ENCODE data around the gene S1PR2.

S1PR2 gene

DNA sequence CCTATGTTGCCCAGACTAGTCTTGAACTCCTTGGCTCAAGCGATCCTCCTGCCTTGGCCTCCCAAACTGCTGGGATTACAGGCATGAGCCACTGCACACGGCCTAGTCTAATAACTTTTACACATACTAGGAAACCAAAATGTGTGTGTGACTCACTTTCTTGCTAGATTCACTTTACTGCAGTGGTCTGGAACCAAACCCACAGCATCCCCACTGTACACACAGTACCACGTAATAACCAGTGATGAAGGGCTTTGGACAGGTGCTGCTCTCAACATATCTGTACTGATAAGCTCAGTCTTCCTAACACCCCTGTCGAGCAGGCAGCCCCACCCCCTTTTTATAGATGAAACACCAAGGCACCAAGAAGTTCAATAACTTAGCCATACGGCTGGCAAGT, 41.5 kb downstream of the S1PR2 start:
- TF ChIP-seq, protein P1, sequence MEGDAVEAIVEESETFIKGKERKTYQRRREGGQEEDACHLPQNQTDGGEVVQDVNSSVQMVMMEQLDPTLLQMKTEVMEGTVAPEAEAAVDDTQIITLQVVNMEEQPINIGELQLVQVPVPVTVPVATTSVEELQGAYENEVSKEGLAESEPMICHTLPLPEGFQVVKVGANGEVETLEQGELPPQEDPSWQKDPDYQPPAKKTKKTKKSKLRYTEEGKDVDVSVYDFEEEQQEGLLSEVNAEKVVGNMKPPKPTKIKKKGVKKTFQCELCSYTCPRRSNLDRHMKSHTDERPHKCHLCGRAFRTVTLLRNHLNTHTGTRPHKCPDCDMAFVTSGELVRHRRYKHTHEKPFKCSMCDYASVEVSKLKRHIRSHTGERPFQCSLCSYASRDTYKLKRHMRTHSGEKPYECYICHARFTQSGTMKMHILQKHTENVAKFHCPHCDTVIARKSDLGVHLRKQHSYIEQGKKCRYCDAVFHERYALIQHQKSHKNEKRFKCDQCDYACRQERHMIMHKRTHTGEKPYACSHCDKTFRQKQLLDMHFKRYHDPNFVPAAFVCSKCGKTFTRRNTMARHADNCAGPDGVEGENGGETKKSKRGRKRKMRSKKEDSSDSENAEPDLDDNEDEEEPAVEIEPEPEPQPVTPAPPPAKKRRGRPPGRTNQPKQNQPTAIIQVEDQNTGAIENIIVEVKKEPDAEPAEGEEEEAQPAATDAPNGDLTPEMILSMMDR (IDR thresholded peaks at IDR 0.05): no peak

DNA sequence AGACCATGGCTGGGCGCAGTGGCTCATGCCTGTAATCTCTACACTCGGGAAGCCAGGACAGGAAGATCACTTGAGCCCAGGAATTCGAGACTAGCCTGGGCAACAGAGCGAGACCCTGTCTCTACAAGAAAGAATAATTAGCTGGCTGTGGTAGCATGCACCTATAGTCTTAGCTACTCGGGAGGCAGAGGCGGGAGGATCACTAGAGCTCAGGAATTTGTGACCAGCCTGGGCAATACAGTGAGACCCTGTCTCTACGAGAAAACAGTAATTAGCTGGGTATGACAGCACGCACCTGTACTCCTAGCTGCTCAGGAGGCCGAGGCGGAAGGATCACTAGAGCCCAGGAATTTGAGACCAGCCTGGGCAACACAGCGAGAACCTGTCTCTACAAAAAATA, 43.8 kb downstream of the S1PR2 start:
- TF ChIP-seq, protein P1 (IDR thresholded peaks at IDR 0.05): no peak

GRCh38 chr19:10184636-10185035, 46.5 kb downstream of the S1PR2 start:
- TF ChIP-seq, protein P1 (IDR thresholded peaks at IDR 0.05): no peak

DNA sequence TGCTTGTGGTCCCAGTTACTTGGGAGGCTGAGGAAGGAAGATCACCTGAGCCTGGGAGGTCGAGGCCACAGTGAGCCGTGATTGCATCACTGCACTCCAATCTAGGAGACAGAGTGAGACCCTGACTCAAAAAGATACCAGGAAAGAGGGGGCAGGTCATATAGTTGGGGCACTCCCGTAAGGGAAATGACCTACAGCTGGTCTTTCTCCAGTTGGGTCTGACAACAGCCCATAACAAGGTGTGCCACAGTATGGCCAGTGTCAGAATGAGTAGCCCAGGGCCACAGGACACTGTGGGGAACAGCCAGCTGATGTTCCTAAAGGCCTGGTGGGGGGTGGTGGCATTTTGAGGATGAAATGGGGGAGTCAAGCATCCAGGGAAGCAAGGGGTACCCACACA, 47.2 kb downstream of the S1PR2 start:
- TF ChIP-seq, protein P1 (IDR thresholded peaks at IDR 0.05): no peak

GRCh38 chr19:10182847-10183246, 48.3 kb downstream of the S1PR2 start:
- TF ChIP-seq, protein P1 (IDR thresholded peaks at IDR 0.05): no peak

DNA sequence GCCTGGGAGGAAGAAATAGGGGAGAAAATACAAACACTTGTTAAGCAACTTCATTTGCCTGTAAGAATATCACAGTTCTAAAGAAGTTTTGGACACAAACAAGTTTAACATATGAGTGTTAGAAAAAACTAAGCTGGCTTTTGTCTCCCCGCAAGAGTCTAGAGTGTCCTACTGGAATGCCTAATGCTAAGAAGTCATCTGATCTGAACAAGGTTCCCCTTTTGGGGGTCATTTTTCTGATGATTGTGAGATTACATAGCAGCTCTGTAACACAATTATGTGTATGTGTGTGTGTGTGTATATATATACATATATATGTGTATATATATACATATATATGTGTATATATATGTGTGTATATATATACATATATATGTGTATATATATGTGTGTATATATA, 49.1 kb downstream of the S1PR2 start:
- TF ChIP-seq, protein P1 (IDR thresholded peaks at IDR 0.05): no peak

- TF ChIP-seq, protein P1 (IDR thresholded peaks at IDR 0.05): no peak
Measured at GRCh38 chr19:10180459-10180858, 50.7 kb downstream of the S1PR2 start.

- TF ChIP-seq, protein P1 (IDR thresholded peaks at IDR 0.05): no peak
Measured at GRCh38 chr19:10173527-10173926, 57.6 kb downstream of the S1PR2 start.

Data from LNCAP (cell line).